Measurements from ENCODE around the gene ATP2B2. TPM values are rescaled to one million over a fixed set of nuclear protein-coding genes. Genes with fewer than 3 reads are reported as not detected.

ATP2B2 gene
- total RNA-seq, 1 donor from 2014 or later: 0.13 TPM

DNA sequence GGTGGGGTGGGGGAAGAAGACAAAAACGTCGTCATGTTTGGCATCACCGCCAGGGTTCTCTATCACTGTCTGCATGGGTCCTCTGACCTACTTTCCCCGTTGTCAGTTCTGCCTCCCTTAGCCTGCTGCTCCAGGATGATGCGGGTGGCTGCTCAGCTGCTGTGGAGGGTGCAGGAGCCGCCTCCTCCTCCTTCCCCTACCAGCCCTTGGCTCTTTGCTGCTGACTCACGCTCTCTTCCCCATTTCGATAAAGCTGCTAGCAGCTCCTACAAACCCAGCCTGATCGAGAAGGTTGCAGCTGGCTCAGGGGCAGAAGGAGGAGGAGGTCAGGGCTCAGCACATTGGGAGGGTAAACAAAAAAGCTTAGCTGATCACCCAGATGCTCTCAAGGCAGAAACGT lies 135.0 kb downstream of the ATP2B2 start:
- H3K4me3 Mint-ChIP-seq (ENCODE audit: unreplicated experiment): no peak overlapping the region
- H3K9me3 Mint-ChIP-seq (ENCODE audit: unreplicated experiment): no peaks in the 10 kb centered on the region
- H3K4me1 Mint-ChIP-seq (ENCODE audit: unreplicated experiment): peaks cover 39% of the 10 kb centered on the region
- H3K27me3 Mint-ChIP-seq (ENCODE audit: unreplicated experiment): no peaks in the 10 kb centered on the region
- H3K36me3 Mint-ChIP-seq (ENCODE audit: unreplicated experiment): no peaks in the 10 kb centered on the region
- no peak for DNase-seq (ENCODE audit: extremely low spot score, unreplicated experiment)
- no peak overlapping the region for H3K27ac Mint-ChIP-seq (ENCODE audit: unreplicated experiment)
- TF ChIP-seq, protein P1, sequence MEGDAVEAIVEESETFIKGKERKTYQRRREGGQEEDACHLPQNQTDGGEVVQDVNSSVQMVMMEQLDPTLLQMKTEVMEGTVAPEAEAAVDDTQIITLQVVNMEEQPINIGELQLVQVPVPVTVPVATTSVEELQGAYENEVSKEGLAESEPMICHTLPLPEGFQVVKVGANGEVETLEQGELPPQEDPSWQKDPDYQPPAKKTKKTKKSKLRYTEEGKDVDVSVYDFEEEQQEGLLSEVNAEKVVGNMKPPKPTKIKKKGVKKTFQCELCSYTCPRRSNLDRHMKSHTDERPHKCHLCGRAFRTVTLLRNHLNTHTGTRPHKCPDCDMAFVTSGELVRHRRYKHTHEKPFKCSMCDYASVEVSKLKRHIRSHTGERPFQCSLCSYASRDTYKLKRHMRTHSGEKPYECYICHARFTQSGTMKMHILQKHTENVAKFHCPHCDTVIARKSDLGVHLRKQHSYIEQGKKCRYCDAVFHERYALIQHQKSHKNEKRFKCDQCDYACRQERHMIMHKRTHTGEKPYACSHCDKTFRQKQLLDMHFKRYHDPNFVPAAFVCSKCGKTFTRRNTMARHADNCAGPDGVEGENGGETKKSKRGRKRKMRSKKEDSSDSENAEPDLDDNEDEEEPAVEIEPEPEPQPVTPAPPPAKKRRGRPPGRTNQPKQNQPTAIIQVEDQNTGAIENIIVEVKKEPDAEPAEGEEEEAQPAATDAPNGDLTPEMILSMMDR (IDR thresholded peaks at IDR 0.05): no peak

DNA sequence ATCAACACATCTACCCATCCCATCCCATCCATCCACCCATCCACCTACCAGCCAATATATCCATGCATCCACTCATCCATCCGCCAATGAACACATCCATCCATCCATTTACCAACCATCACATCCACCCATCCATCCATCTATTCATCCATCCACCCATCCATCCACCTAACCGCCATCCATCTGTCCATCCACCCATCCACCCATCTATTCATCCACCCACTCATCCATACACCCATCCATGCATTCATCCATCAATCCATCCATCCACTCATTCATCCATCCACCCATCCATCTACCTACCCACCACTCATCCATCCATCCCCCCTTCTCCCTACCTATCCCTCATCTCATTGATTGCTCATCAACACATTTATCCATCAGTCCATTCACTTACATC lies 136.9 kb downstream of the ATP2B2 start:
- DNase-seq (ENCODE audit: extremely low spot score, unreplicated experiment): no peak
- TF ChIP-seq, protein P1 (IDR thresholded peaks at IDR 0.05): no peak
- Mint-ChIP-seq H3K36me3 (ENCODE audit: unreplicated experiment) (no peaks in the 10 kb centered on the region), H3K27me3 (ENCODE audit: unreplicated experiment) (no peaks in the 10 kb centered on the region), H3K27ac (ENCODE audit: unreplicated experiment) (no peak overlapping the region), H3K4me3 (ENCODE audit: unreplicated experiment) (no peak overlapping the region), H3K9me3 (ENCODE audit: unreplicated experiment) (no peaks in the 10 kb centered on the region), H3K4me1 (ENCODE audit: unreplicated experiment) (peaks cover 32% of the 10 kb centered on the region)

DNA sequence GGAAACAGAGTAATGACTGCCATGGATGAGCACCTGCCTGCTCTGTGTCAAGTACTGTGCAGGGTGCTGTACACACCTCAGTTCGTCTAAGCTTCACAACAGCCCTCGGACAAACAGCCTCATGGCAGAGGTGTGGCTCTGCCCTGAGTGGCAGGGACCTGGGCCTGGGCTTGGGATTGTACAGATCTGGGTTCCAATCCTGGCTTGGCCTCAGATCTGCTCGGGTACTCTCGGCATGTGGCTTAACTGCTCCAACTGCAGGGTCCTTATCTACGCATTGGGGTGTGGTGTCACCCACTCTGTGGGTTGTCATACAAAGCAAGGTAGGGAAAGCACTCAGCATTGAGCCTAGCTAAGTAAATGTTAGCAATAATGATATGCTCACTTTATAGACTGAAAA lies 137.9 kb downstream of the ATP2B2 start:
- peaks cover 29% of the 10 kb centered on the region for H3K4me1 Mint-ChIP-seq (ENCODE audit: unreplicated experiment)
- H3K9me3 Mint-ChIP-seq (ENCODE audit: unreplicated experiment): no peaks in the 10 kb centered on the region
- H3K36me3 Mint-ChIP-seq (ENCODE audit: unreplicated experiment): no peaks in the 10 kb centered on the region
- DNase-seq (ENCODE audit: extremely low spot score, unreplicated experiment): no peak
- H3K27me3 Mint-ChIP-seq (ENCODE audit: unreplicated experiment): no peaks in the 10 kb centered on the region
- no peak overlapping the region for H3K27ac Mint-ChIP-seq (ENCODE audit: unreplicated experiment)
- TF ChIP-seq, protein P1 (IDR thresholded peaks at IDR 0.05): no peak
- H3K4me3 Mint-ChIP-seq (ENCODE audit: unreplicated experiment): no peak overlapping the region

GRCh38 chr3:10366651-10367101 lies 138.7 kb downstream of the ATP2B2 start:
- H3K9me3 Mint-ChIP-seq (ENCODE audit: unreplicated experiment): no peaks in the 10 kb centered on the region
- peaks cover 23% of the 10 kb centered on the region for H3K4me1 Mint-ChIP-seq (ENCODE audit: unreplicated experiment)
- H3K4me3 Mint-ChIP-seq (ENCODE audit: unreplicated experiment): peak overlapping the region; percentile 3
- TF ChIP-seq, protein P1 (IDR thresholded peaks at IDR 0.05): no peak
- DNase-seq (ENCODE audit: extremely low spot score, unreplicated experiment): no peak
- peaks cover 2% of the 10 kb centered on the region for H3K27me3 Mint-ChIP-seq (ENCODE audit: unreplicated experiment)
- peak overlapping the region; percentile 82 for H3K27ac Mint-ChIP-seq (ENCODE audit: unreplicated experiment)
- H3K36me3 Mint-ChIP-seq (ENCODE audit: unreplicated experiment): no peaks in the 10 kb centered on the region

DNA sequence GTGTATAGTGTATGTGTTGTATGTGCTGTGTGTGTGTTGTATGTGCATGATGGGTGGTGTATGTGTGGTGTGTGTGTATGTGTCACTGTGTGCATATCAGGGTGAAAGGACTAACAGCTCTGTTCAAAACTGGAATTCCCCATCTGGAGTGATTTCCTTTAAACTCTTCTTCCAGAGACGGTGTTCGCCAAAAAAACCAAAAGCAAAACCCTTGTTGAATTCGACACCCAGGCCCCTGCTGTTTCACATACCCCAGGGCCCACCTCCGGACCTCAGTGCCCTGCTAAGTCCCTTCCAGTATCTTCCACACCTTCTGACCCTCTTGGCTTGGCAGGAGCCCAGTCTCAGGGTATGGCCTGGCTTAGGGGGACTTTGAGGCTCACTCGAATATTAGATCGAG lies 139.6 kb downstream of the ATP2B2 start:
- no peak for DNase-seq (ENCODE audit: extremely low spot score, unreplicated experiment)
- Mint-ChIP-seq H3K27ac (ENCODE audit: unreplicated experiment) (peak overlapping the region; percentile 82), H3K4me1 (ENCODE audit: unreplicated experiment) (peaks cover 23% of the 10 kb centered on the region), H3K9me3 (ENCODE audit: unreplicated experiment) (peaks cover 2% of the 10 kb centered on the region), H3K36me3 (ENCODE audit: unreplicated experiment) (no peaks in the 10 kb centered on the region), H3K4me3 (ENCODE audit: unreplicated experiment) (no peak overlapping the region), H3K27me3 (ENCODE audit: unreplicated experiment) (peaks cover 2% of the 10 kb centered on the region)
- TF ChIP-seq, protein P1 (IDR thresholded peaks at IDR 0.05): no peak
